Measurements from ENCODE around the gene ARFGEF3.

GRCh38 chr6:138218449-138218848, 56.7 kb downstream of the ARFGEF3 start, which contains the start of gene PBOV1:
- no peak for TF ChIP-seq CTCF (conservative IDR thresholded peaks at IDR 0.05 in 1 of 2, IDR thresholded peaks at IDR 0.05 in 1 of 2; ENCODE audit: low read depth in 1 of 2, low read length in 2 of 2)
- TF ChIP-seq EZH2 (IDR thresholded peaks at IDR 0.05; ENCODE audit: low read length, missing control alignments), result no peak
